Lung (tissue), 12 donors: ENCODE results near the gene CIBAR2. TPM values are rescaled to one million over a fixed set of nuclear protein-coding genes. Genes with fewer than 3 reads are reported as not detected.

ENCODE experiments used
- ATAC-seq: fragments of 200-7000 bp; cut with Tn5 transposase; one replicate; pipeline ENCODE4 v1.9.1; 2020; ENCODE audit warnings: moderate number of reproducible peaks; ENCODE audit not compliant: insufficient read depth, low FRiP score
- DNase-seq, 3 donors: peaks; one replicate each; pipeline ENCODE4 v3.0.0-alpha.2; 2013 to 2017
- H3K27ac ChIP-seq, 2 donors: one replicate each; pipeline ENCODE4 v1.5.1; 2013; ENCODE audit warnings: mild to moderate bottlenecking in 2 of 2, moderate library complexity in 2 of 2, control low read depth in 1 of 2, inconsistent platforms in 1 of 2, low read depth in 1 of 2, low read length in 1 of 2
- H3K27me3 ChIP-seq, 3 donors: one replicate each; pipeline ENCODE4 v1.5.1; 2013; ENCODE audit warnings: low read length in 2 of 3; ENCODE audit not compliant: control insufficient read depth in 3 of 3, insufficient read depth in 3 of 3
- H3K36me3 ChIP-seq, 4 donors: one replicate each; pipeline ENCODE4 v1.5.1; 2013; ENCODE audit warnings: low read length in 4 of 4, mild to moderate bottlenecking in 1 of 4, moderate library complexity in 1 of 4; ENCODE audit not compliant: control insufficient read depth in 4 of 4, insufficient read depth in 4 of 4
- H3K4me1 ChIP-seq, 5 donors: one replicate each; pipeline ENCODE4 v1.5.1; 2013; ENCODE audit warnings: low read length in 5 of 5, mild to moderate bottlenecking in 2 of 5, moderate library complexity in 1 of 5; ENCODE audit not compliant: control insufficient read depth in 5 of 5, insufficient read depth in 5 of 5
- H3K4me3 ChIP-seq: one replicate; pipeline ENCODE4 v1.5.1; 2013; ENCODE audit warnings: mild to moderate bottlenecking, control low read depth, moderate library complexity
- H3K9ac ChIP-seq, 2 donors: one replicate each; pipeline ENCODE4 v1.5.1; 2013; ENCODE audit warnings: low read length in 2 of 2, control low read depth in 1 of 2; ENCODE audit not compliant: insufficient read depth in 1 of 2
- H3K9me3 ChIP-seq, 4 donors: one replicate each; pipeline ENCODE4 v1.5.1; 2013; ENCODE audit warnings: low read length in 3 of 4, mild to moderate bottlenecking in 1 of 4, moderate library complexity in 1 of 4; ENCODE audit not compliant: control insufficient read depth in 4 of 4, insufficient read depth in 3 of 4
- WGBS, 2 donors: extraction: QIAGEN DNeasy Blood & Tissue Kit; methylation state at CpG; one replicate each; pipeline ENCODE4 v1.1.7; 2013; 5-methylcytosine and 5-hydroxymethylcytosine counted together
- polyA plus RNA-seq, 2 donors: library from polyadenylated mRNA; stranded (reverse); fragments of 200-250 nt; gene quantifications; one replicate each; pipeline ENCODE4 v1.2.1, GENCODE V29; 2013
- total RNA-seq, 2 donors: library from RNA; depleted of rRNA in 1 of 2; stranded (reverse); fragments of >200 nt in 1 of 2; gene quantifications; one replicate each; pipeline ENCODE4 v1.2.1, GENCODE V29; 2014 to 2021
- TF ChIP-seq, protein P1 (sequence below): IDR thresholded peaks from 2 replicates; pipeline ENCODE4 v1.5.1; 2012; ENCODE audit warnings: mild to moderate bottlenecking; ENCODE audit errors: control extremely low read depth, extremely low read depth
- donor health status: control.
- donor health status: control.
- donor health status: Bipolar disorder and iron deficiency.
- donor health status: healthy.
- donor health status: DM: yes; HTN: yes; CAD: no.

Gene CIBAR2
- total and polyA plus RNA-seq, 4 donors: 11.8 to 49.0 (median 18.9) TPM

DNA sequence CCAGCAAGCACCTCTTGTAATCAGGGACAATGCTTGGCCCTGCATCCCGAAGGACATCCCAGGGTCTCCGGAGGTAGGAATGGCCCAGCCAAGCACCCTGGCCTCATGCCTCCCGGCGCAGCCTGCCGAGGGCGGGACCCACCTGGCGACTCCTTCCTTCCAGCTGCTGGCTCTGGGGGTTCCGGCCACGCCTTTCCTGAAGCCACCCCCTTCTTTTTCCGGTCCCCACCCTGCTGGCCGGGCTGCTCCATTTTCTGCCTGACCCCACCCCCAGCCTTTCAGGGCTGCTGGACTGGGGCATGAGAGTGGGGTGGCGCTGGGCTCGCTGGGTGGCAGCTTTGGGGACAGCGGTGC, 22.5 kb upstream of the CIBAR2 start:
- Histone ChIP-seq H3K9ac (no peak overlapping the region), H3K4me3 (no peak overlapping the region), H3K27ac (peak overlapping the region in 1 of 2 donors; percentile 3), H3K9me3 (no peaks in the 10 kb centered on the region), H3K27me3 (no peaks in the 10 kb centered on the region), H3K36me3 (no peaks in the 10 kb centered on the region), H3K4me1 (peaks cover 0 to 50% (median 29%) of the 10 kb centered on the region in 5 donors)
- ATAC-seq (no peak), DNase-seq (no peak)
- WGBS, 2 donors: 54 to 61% methylated on average over 14 of the region's 14 CpGs
- TF ChIP-seq, protein P1, sequence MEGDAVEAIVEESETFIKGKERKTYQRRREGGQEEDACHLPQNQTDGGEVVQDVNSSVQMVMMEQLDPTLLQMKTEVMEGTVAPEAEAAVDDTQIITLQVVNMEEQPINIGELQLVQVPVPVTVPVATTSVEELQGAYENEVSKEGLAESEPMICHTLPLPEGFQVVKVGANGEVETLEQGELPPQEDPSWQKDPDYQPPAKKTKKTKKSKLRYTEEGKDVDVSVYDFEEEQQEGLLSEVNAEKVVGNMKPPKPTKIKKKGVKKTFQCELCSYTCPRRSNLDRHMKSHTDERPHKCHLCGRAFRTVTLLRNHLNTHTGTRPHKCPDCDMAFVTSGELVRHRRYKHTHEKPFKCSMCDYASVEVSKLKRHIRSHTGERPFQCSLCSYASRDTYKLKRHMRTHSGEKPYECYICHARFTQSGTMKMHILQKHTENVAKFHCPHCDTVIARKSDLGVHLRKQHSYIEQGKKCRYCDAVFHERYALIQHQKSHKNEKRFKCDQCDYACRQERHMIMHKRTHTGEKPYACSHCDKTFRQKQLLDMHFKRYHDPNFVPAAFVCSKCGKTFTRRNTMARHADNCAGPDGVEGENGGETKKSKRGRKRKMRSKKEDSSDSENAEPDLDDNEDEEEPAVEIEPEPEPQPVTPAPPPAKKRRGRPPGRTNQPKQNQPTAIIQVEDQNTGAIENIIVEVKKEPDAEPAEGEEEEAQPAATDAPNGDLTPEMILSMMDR: no peak

DNA sequence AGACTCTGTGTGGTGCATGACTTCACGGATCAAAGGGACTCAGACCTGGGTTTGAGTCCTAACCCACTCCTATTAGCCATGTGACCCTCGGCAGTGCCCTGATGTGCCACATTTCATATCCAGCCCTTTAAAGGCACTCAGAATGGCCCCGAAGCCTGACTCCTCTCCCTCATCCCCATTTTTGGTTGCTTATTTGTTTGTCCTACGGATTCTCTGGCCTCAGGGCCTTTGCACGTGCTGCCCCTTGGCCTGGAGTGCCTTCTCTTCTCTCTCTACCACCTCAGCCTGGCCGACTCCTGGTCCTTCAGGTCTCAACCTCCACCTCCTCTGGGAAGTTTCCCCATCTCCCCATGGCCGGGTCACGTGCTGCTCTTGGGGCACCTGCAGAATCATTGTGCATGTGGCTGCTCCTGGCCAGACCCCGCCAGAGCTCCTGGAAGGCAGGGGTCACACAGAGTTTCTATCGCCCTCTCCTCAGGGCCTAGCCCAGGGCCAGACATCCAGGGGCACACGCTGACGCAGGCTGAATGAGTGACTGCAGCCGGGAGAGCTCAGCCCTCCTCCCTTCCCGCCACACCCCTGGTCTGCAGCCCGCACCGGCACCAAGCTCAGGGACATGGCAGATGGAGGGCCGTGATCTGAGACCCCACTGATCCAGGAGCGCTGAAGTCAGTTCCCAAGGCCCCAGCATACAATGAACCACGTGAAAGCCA, 22.0 kb upstream of the CIBAR2 start:
- no peak for ATAC-seq
- no peak overlapping the region for H3K4me3 ChIP-seq
- no peak for DNase-seq
- H3K27ac ChIP-seq: peak overlapping the region in 1 of 2 donors; percentile 13
- no peak overlapping the region for H3K9ac ChIP-seq
- H3K27me3 ChIP-seq: no peaks in the 10 kb centered on the region
- no peaks in the 10 kb centered on the region for H3K36me3 ChIP-seq
- no peaks in the 10 kb centered on the region for H3K9me3 ChIP-seq
- 84% methylated on average over 19 of the region's 19 CpGs for WGBS, 2 donors
- TF ChIP-seq, protein P1: no peak
- peaks cover 0 to 53% (median 29%) of the 10 kb centered on the region in 5 donors for H3K4me1 ChIP-seq

DNA sequence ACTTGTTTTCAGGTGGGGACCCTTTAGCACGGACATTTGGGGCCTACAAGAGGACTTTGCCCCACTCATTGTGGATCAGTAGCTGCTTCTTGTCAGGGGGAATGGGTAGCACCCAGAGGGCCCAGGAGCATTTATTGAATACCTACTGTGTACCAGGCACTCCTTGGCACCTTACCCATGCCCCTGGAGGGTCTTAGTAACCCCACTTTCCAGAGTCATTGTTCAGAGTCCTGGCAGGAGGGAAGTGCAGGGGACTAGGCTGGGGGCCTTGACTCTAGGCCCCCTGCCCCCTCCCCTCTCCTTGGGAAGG, 21.0 kb upstream of the CIBAR2 start:
- no peak overlapping the region for H3K9ac ChIP-seq
- no peaks in the 10 kb centered on the region for H3K27me3 ChIP-seq
- no peaks in the 10 kb centered on the region for H3K9me3 ChIP-seq
- DNase-seq: no peak
- H3K27ac ChIP-seq: no peak overlapping the region
- H3K4me1 ChIP-seq: peaks cover 0 to 52% (median 29%) of the 10 kb centered on the region in 5 donors
- no peaks in the 10 kb centered on the region for H3K36me3 ChIP-seq
- 93 to 94% methylated on average over 1 of the region's 1 CpG for WGBS, 2 donors
- no peak overlapping the region for H3K4me3 ChIP-seq
- no peak for ATAC-seq
- TF ChIP-seq, protein P1: no peak
